GM12892 (cell line): ENCODE results near the gene RFTN1.

Experiments used
- POLR2A ChIP-seq: IDR thresholded peaks from 2 replicates; pipeline ENCODE4 v1.6.1; 2011; ENCODE audit warnings: low read depth, low read length, control low read depth
- POLR2AphosphoS5 ChIP-seq: IDR thresholded peaks from 2 replicates; pipeline ENCODE4 v1.6.1; 2011; ENCODE audit warnings: low read depth, low read length, control low read depth
- TAF1 ChIP-seq: IDR thresholded peaks from 2 replicates; pipeline ENCODE4 v1.6.1; 2011; ENCODE audit warnings: low read depth, mild to moderate bottlenecking, control low read depth, low read length, borderline replicate concordance

DNA sequence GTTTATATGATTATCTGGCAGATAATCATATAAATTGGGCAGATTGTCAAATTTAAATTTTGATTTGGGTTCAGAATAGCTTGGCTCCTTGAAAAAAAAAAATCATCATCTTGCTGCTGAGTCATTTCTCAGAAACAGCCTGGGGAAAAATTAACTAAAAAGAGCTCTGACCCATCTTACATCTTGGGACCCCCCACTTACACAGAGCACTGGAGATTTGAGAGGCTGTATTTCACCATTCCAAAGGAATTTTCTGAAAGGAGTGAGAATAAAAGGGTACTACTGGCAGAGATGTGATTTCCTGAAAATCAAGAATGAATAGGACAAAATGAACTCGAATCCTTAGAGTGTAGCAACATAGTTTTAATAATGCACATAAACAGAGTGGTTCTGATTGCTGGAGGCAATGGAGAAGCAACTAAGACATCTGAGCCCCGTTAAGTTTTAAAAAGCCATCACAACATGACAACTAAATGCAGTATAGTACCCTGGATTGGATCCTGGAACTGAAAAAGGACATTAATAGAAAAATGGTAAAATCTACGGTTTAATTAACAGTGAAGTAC is 97.5 kb downstream of the RFTN1 start:
- TF ChIP-seq TAF1 (no peak), POLR2AphosphoS5 (no peak), POLR2A (no peak)
